SHP77 treated with DMSO at 0.1 percent for 48 hours (cell line): ENCODE results near the gene GOLGB1.
"Not testable (repeated sequence)": the region's sequence is repeated elsewhere in the genome, so short reads cannot be mapped to it uniquely, and the experiment has no call there.

ENCODE experiments used
- DNase-seq: peaks from one replicate; lab custom pipeline; 2025; lab: John Stamatoyannopoulos, UW

GOLGB1 gene

GRCh38 chr3:121690777-121691405 is 58.6 kb downstream of the GOLGB1 start:
- DNase-seq: no peak

GRCh38 chr3:121688747-121689146 is 60.8 kb downstream of the GOLGB1 start:
- DNase-seq: not testable (repeated sequence)

- no peak for DNase-seq
These were observed 67.7 kb downstream of the GOLGB1 start for GRCh38 chr3:121681792-121682191.

- no peak for DNase-seq
These were observed 72.4 kb downstream of the GOLGB1 start for GRCh38 chr3:121677141-121677540.

- no peak for DNase-seq
These were observed 78.9 kb downstream of the GOLGB1 start for GRCh38 chr3:121670676-121671075.

GRCh38 chr3:121667333-121667732 is 82.2 kb downstream of the GOLGB1 start:
- no peak for DNase-seq

GRCh38 chr3:121665488-121665887 is 84.1 kb downstream of the GOLGB1 start:
- DNase-seq: no peak

GRCh38 chr3:121663171-121663847 is 86.2 kb downstream of the GOLGB1 start:
- DNase-seq: no peak

GRCh38 chr3:121662742-121663141 is 86.8 kb downstream of the GOLGB1 start:
- DNase-seq: no peak

GRCh38 chr3:121661376-121661775 is 88.2 kb downstream of the GOLGB1 start:
- no peak for DNase-seq

GRCh38 chr3:121660356-121661171 is 89.0 kb downstream of the GOLGB1 start, which contains the start of gene HCLS1:
Gene HCLS1 (minus strand): TSS chr3:121660903. CDS start chr3:121658347, 2,556 bp downstream.
- peak; percentile 11 for DNase-seq

- no peak for DNase-seq
These were observed 90.0 kb downstream of the GOLGB1 start for GRCh38 chr3:121659586-121659985.

GRCh38 chr3:121658716-121659435 is 90.7 kb downstream of the GOLGB1 start:
- no peak for DNase-seq

GRCh38 chr3:121654493-121655385 is 94.8 kb downstream of the GOLGB1 start:
- no peak for DNase-seq

GRCh38 chr3:121651684-121652083 is 97.9 kb downstream of the GOLGB1 start:
- peak; percentile 59 for DNase-seq

GRCh38 chr3:121649645-121650044 is 99.9 kb downstream of the GOLGB1 start:
- no peak for DNase-seq

- DNase-seq: no peak
These were observed 101.2 kb downstream of the GOLGB1 start for GRCh38 chr3:121648219-121648958.

GRCh38 chr3:121645054-121645453 is 104.5 kb downstream of the GOLGB1 start:
- no peak for DNase-seq

GRCh38 chr3:121642601-121643314 is 106.8 kb downstream of the GOLGB1 start:
- no peak for DNase-seq

GRCh38 chr3:121641127-121641526 is 108.4 kb downstream of the GOLGB1 start:
- no peak for DNase-seq
